Measurements from ENCODE around the gene CROCC2.

DNA sequence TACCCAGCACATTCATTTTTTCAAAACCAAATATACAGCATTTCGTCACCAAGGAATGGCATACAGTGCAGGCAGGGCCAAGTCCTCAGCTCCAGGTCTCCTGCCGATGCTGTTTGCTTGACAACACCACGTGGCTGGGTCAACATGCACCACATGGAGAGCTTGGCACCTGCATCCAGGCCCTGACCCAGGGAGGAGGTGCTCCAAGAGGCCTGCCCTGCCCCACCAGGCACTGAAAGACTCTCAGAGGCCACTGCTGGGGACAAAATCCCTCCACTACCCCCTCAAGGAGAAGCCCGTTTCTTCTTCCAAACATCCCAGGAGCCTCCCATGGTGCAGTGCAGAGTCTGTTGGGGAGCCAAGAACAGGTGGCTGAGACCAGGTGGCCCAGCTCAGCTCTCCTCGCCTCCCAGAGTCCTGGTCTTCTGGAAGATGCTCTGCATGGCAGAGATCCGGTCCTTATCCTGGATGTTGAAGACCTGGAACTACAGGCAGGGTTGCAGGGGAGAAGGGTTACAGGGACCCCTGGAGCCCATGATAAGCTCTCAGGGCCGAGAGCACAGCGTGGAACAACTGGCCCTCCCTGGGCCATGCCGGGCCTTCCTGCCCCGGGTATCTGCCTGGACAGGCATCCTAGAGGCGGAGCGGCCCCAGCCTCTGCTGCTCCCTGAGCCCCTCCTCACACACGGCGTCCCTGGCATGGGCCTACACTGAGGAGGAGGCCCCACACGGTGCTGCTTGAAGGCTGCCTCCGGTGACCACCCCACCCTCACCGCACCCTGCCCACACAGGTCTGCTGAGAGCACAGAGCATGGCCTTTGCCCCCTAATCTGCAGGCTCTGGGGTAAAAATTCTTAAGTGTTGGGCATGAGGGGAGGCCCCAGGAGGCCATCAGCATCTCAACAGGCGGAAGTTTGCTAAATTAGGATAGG, 19.2 kb upstream of the CROCC2 start:
- TF ChIP-seq SMC3 (IDR thresholded peaks at IDR 0.05) (no peak), RCOR1 (IDR thresholded peaks at IDR 0.05; ENCODE audit: low read depth, low read length) (no peak), CTCF (IDR thresholded peaks at IDR 0.05) (no peak)
- TF ChIP-seq, protein P1, sequence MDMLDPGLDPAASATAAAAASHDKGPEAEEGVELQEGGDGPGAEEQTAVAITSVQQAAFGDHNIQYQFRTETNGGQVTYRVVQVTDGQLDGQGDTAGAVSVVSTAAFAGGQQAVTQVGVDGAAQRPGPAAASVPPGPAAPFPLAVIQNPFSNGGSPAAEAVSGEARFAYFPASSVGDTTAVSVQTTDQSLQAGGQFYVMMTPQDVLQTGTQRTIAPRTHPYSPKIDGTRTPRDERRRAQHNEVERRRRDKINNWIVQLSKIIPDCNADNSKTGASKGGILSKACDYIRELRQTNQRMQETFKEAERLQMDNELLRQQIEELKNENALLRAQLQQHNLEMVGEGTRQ (IDR thresholded peaks at IDR 0.05), result no peak
- TF ChIP-seq, protein P2, sequence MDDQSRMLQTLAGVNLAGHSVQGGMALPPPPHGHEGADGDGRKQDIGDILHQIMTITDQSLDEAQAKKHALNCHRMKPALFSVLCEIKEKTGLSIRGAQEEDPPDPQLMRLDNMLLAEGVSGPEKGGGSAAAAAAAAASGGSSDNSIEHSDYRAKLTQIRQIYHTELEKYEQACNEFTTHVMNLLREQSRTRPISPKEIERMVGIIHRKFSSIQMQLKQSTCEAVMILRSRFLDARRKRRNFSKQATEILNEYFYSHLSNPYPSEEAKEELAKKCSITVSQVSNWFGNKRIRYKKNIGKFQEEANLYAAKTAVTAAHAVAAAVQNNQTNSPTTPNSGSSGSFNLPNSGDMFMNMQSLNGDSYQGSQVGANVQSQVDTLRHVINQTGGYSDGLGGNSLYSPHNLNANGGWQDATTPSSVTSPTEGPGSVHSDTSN (IDR thresholded peaks at IDR 0.05), result no peak
